Mesenchymal stem cell (in vitro differentiated cells and primary cell): ENCODE measurements around the gene COL4A2.

Experiments used
- DNase-seq: peaks from one replicate; pipeline ENCODE4 v3.0.0-alpha.2; 2013
- H2AFZ ChIP-seq: one replicate; pipeline ENCODE4 v1.6.1; 2013; ENCODE audit warnings: low read depth, mild to moderate bottlenecking, control low read depth, inconsistent platforms, low read length, moderate library complexity
- H2AK5ac ChIP-seq: 2 replicates; pipeline ENCODE4 v1.6.1; 2013; ENCODE audit warnings: low read length, moderate library complexity, mild to moderate bottlenecking, inconsistent platforms; ENCODE audit not compliant: severe bottlenecking
- H2BK120ac ChIP-seq: one replicate; pipeline ENCODE4 v1.6.1; 2013; ENCODE audit warnings: low read depth, mild to moderate bottlenecking, inconsistent platforms, low read length, moderate library complexity
- H2BK12ac ChIP-seq, 2 experiments: one replicate each; pipeline ENCODE4 v1.6.1; 2013; ENCODE audit warnings: inconsistent platforms in 2 of 2, low read length in 2 of 2, mild to moderate bottlenecking in 2 of 2, moderate library complexity in 2 of 2, control low read depth in 1 of 2
- H2BK15ac ChIP-seq: one replicate; pipeline ENCODE4 v1.6.1; 2013; ENCODE audit warnings: mild to moderate bottlenecking, low read depth, inconsistent platforms; ENCODE audit not compliant: poor library complexity, severe bottlenecking
- H2BK5ac ChIP-seq: 2 replicates; pipeline ENCODE4 v1.6.1; 2013; ENCODE audit warnings: low read depth, mild to moderate bottlenecking, low read length, control low read depth, inconsistent platforms; ENCODE audit not compliant: poor library complexity, severe bottlenecking
- H3K14ac ChIP-seq, 2 experiments: one replicate each; pipeline ENCODE4 v1.6.1; 2013; ENCODE audit warnings: inconsistent platforms in 2 of 2, low read length in 2 of 2, control low read depth in 1 of 2, mild to moderate bottlenecking in 1 of 2, moderate library complexity in 1 of 2
- H3K18ac ChIP-seq, 2 experiments: one replicate each; pipeline ENCODE4 v1.6.1; 2013; ENCODE audit warnings: inconsistent platforms in 2 of 2, low read length in 2 of 2, control low read depth in 1 of 2, low read depth in 1 of 2, mild to moderate bottlenecking in 1 of 2
- H3K23ac ChIP-seq, 2 experiments: one replicate each; pipeline ENCODE4 v1.6.1; 2013; ENCODE audit warnings: inconsistent platforms in 2 of 2, low read length in 2 of 2, mild to moderate bottlenecking in 2 of 2, moderate library complexity in 2 of 2, control low read depth in 1 of 2
- H3K27ac ChIP-seq: 2 replicates; pipeline ENCODE4 v1.5.1; 2013; ENCODE audit warnings: mild to moderate bottlenecking, moderate library complexity, low read length, control low read depth, inconsistent platforms; ENCODE audit not compliant: poor library complexity, severe bottlenecking
- H3K27me3 ChIP-seq, 2 experiments: 2 replicates each; pipeline versions ENCODE4 v1.6.1 to v1.7.0; 2013; ENCODE audit warnings: low read length in 2 of 2, mild to moderate bottlenecking in 2 of 2, moderate library complexity in 2 of 2, control low read depth in 1 of 2, inconsistent platforms in 1 of 2; ENCODE audit not compliant: control insufficient read depth in 1 of 2, insufficient read depth in 1 of 2
- H3K36me3 ChIP-seq, 2 experiments: 2 replicates each; pipeline versions ENCODE4 v1.6.1 to v1.7.0; 2013; ENCODE audit warnings: low read length in 2 of 2, control low read depth in 1 of 2, inconsistent platforms in 1 of 2, low read depth in 1 of 2, mild to moderate bottlenecking in 1 of 2; ENCODE audit not compliant: insufficient read depth in 2 of 2, control insufficient read depth in 1 of 2
- H3K4ac ChIP-seq, 2 experiments: one replicate each; pipeline ENCODE4 v1.6.1; 2013; ENCODE audit warnings: inconsistent platforms in 2 of 2, low read length in 2 of 2, mild to moderate bottlenecking in 2 of 2, moderate library complexity in 2 of 2, control low read depth in 1 of 2, low read depth in 1 of 2
- H3K4me1 ChIP-seq: 2 replicates; pipeline ENCODE4 v1.6.1; 2013; ENCODE audit warnings: low read depth, low read length, control low read depth; ENCODE audit not compliant: control insufficient read depth, insufficient read depth
- H3K4me2 ChIP-seq: 2 replicates; pipeline ENCODE4 v1.6.1; 2013; ENCODE audit warnings: low read length, mild to moderate bottlenecking, inconsistent platforms; ENCODE audit not compliant: poor library complexity, severe bottlenecking
- H3K4me3 ChIP-seq, 2 experiments: 2 replicates each; pipeline versions ENCODE4 v1.5.1 to v1.7.0; 2013; ENCODE audit warnings: low read length in 2 of 2, mild to moderate bottlenecking in 2 of 2, control low read depth in 1 of 2, low read depth in 1 of 2; ENCODE audit not compliant: insufficient read depth in 1 of 2
- H3K79me1 ChIP-seq: replicated peaks from 2 replicates; pipeline ENCODE4 v1.6.1; 2013; ENCODE audit warnings: mild to moderate bottlenecking, control low read depth, low read length, inconsistent platforms; ENCODE audit not compliant: poor library complexity, severe bottlenecking
- H3K9ac ChIP-seq: 2 replicates; pipeline ENCODE4 v1.7.0; 2013; ENCODE audit warnings: mild to moderate bottlenecking, low read length, moderate library complexity
- H3K9me3 ChIP-seq: 2 replicates; pipeline ENCODE4 v1.7.0; 2013; ENCODE audit warnings: mild to moderate bottlenecking, low read length; ENCODE audit not compliant: control insufficient read depth
- H4K8ac ChIP-seq: one replicate; pipeline ENCODE4 v1.6.1; 2013; ENCODE audit warnings: inconsistent platforms, mild to moderate bottlenecking, low read length, moderate library complexity
- H4K91ac ChIP-seq: one replicate; pipeline ENCODE4 v1.6.1; 2013; ENCODE audit warnings: mild to moderate bottlenecking, low read length, inconsistent platforms
- WGBS: methylation state at CpG from one replicate; pipeline ENCODE4 v1.1.7; 2013; ENCODE audit warnings: mixed read lengths; 5-methylcytosine and 5-hydroxymethylcytosine counted together

Gene COL4A2

DNA sequence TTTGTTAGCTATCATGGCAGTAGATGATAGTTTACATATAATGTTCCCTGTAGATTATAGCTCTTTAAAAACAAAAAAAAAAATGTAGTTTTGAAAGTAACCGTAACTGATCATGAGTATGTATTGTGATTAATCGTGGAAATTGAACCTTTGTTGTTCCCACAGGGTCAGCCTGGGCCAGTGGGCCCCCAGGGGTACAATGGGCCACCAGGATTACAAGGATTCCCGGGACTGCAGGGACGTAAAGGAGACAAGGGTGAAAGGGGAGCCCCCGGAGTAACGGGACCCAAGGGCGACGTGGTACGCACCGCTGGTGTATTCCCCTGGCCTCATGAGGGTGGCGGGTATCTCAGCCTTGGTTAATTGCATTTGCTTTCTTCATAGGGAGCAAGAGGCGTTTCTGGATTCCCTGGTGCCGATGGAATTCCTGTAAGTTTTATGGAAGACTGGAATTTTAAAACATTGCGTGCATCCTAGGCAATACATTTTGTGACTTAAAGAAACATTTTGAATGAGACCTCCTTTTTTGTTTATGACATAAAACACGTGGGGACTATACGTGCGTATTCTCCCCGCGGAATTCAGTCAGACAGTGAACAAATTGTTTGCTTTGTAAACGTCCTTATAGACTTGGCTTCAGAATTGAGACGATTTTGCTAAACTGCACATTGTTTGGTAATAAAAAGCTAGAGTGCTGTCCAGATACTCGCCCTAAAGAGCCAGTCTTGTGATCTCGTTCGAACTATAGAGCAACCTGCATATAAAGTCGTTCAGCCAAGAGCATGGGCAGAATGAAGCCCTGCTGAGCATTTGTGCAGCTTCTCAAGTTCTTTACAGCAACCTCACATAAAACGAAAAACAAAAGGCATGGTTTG lies 117.7 kb downstream of the COL4A2 start:
- H4K91ac ChIP-seq = peak overlapping the region; percentile 20
- peak overlapping the region; percentile 23 for H2BK120ac ChIP-seq
- H2AFZ ChIP-seq = no peak overlapping the region
- H2BK5ac ChIP-seq = peak overlapping the region; percentile 4
- peaks cover 14% of the 10 kb centered on the region for H3K79me1 ChIP-seq
- no peak overlapping the region for H2BK15ac ChIP-seq
- peak overlapping the region; percentile 79 for H3K27ac ChIP-seq
- no peak overlapping the region for H3K9ac ChIP-seq
- peak overlapping the region; percentile 3 to 91 for H3K4ac ChIP-seq
- H2AK5ac ChIP-seq = peak overlapping the region; percentile 4
- H3K4me3 ChIP-seq = no peak overlapping the region
- WGBS = 37% methylated on average over 24 of the region's 26 CpGs
- H3K4me2 ChIP-seq = no peak overlapping the region
- H3K14ac ChIP-seq = peak overlapping the region in 1 of 2 experiments; percentile 63
- H3K23ac ChIP-seq = no peak overlapping the region
- no peaks in the 10 kb centered on the region for H3K9me3 ChIP-seq
- H3K27me3 ChIP-seq = no peaks in the 10 kb centered on the region
- H4K8ac ChIP-seq = peak overlapping the region; percentile 41
- peak overlapping the region in 1 of 2 experiments; percentile 92 for H2BK12ac ChIP-seq
- H3K4me1 ChIP-seq = peaks cover 28% of the 10 kb centered on the region
- peak overlapping the region; percentile 19 to 88 for H3K18ac ChIP-seq
- H3K36me3 ChIP-seq = peaks cover 13 to 29% of the 10 kb centered on the region in 2 experiments
- DNase-seq = peak; percentile 94

DNA sequence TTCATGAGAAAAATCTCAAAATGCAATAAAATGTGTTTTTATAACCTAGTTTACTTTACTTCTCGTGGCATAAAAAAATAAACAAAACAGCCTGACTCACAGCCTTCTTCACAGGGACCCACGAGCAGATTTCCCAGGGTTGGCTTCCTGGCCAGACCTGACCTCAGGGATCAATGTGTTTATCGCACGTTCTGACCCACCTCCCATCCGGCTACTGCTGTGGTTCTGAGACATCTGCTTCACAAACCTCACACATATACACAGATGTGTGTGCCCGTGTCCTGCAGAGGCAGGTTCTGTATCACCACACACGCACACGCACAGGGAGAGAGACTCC lies 118.3 kb downstream of the COL4A2 start:
- peak; percentile 97 for DNase-seq
- Histone ChIP-seq H3K4me3 (no peak overlapping the region), H3K9me3 (no peaks in the 10 kb centered on the region), H2AFZ (no peak overlapping the region), H4K8ac (peak overlapping the region; percentile 54), H3K18ac (peak overlapping the region; percentile 75 to 84), H2BK120ac (no peak overlapping the region), H2AK5ac (peak overlapping the region; percentile 43), H3K27me3 (no peaks in the 10 kb centered on the region), H2BK12ac (peak overlapping the region in 1 of 2 experiments; percentile 80), H3K23ac (peak overlapping the region in 1 of 2 experiments; percentile 50), H3K79me1 (peaks cover 10% of the 10 kb centered on the region), H2BK5ac (no peak overlapping the region), H3K4me1 (peaks cover 24% of the 10 kb centered on the region), H3K4me2 (peak overlapping the region; percentile 6), H3K27ac (peak overlapping the region; percentile 79), H3K4ac (peak overlapping the region in 1 of 2 experiments; percentile 24), H3K36me3 (peaks cover 16 to 33% of the 10 kb centered on the region in 2 experiments), H4K91ac (peak overlapping the region; percentile 8), H2BK15ac (no peak overlapping the region), H3K9ac (no peak overlapping the region), H3K14ac (peak overlapping the region in 1 of 2 experiments; percentile 53)
- WGBS = 20% methylated on average over 8 of the region's 8 CpGs

DNA sequence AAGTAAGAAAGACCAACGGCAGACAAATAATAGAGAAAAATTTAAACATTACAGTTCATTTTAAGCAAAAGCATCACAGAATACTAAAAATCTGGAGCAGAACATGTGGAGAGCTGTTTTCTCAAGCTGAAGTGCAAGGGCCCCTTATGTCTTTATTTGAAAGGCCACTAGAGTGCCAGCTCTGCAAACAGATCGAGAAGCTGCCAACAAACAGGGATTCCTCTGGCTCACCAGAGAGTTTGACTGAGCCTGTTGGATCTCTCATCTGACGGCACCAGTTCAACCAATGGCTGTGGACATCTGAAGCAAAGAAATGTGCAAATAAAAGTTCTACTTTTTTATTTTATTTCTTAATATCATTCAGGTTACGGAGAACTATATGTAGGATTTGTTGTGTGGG lies 119.7 kb downstream of the COL4A2 start:
- H3K4ac ChIP-seq = no peak overlapping the region
- no peak overlapping the region for H3K18ac ChIP-seq
- H3K27me3 ChIP-seq = no peaks in the 10 kb centered on the region
- no peak overlapping the region for H3K27ac ChIP-seq
- no peak overlapping the region for H3K14ac ChIP-seq
- no peak overlapping the region for H3K4me2 ChIP-seq
- H3K23ac ChIP-seq = no peak overlapping the region
- no peak overlapping the region for H2BK12ac ChIP-seq
- H3K4me1 ChIP-seq = peaks cover 17% of the 10 kb centered on the region
- no peak overlapping the region for H4K8ac ChIP-seq
- H2AFZ ChIP-seq = no peak overlapping the region
- no peak overlapping the region for H3K9ac ChIP-seq
- H3K9me3 ChIP-seq = no peaks in the 10 kb centered on the region
- no peak for DNase-seq
- no peak overlapping the region for H2BK15ac ChIP-seq
- H2BK120ac ChIP-seq = no peak overlapping the region
- H2AK5ac ChIP-seq = no peak overlapping the region
- peaks cover 10% of the 10 kb centered on the region for H3K79me1 ChIP-seq
- H4K91ac ChIP-seq = no peak overlapping the region
- peaks cover 24 to 46% of the 10 kb centered on the region in 2 experiments for H3K36me3 ChIP-seq
- H3K4me3 ChIP-seq = no peak overlapping the region
- WGBS = 95% methylated on average over 2 of the region's 4 CpGs
- H2BK5ac ChIP-seq = no peak overlapping the region

DNA sequence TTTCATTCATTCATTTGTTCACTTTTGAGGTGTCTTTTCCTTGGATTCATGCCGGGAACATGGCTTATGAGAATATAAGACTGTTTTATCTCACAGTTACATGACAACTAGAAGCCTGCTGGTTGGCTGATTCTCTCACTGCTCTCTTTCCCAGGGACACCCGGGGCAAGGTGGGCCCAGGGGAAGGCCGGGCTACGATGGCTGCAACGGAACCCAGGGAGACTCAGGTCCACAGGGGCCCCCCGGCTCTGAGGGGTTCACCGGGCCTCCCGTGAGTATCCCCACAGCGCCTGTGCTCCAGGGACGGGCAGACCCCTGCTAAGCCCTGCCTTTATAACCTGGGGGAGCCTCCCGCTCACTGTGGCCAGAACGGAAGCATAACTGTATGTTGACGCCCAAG lies 121.2 kb downstream of the COL4A2 start:
- Histone ChIP-seq H2AK5ac (no peak overlapping the region), H2AFZ (no peak overlapping the region), H3K9me3 (no peaks in the 10 kb centered on the region), H2BK120ac (no peak overlapping the region), H3K9ac (no peak overlapping the region), H3K36me3 (peaks cover 34 to 54% of the 10 kb centered on the region in 2 experiments), H2BK12ac (no peak overlapping the region), H3K4me3 (no peak overlapping the region), H4K8ac (no peak overlapping the region), H3K27me3 (no peaks in the 10 kb centered on the region), H3K79me1 (peaks cover 15% of the 10 kb centered on the region), H3K4me2 (no peak overlapping the region), H3K4ac (no peak overlapping the region), H4K91ac (no peak overlapping the region), H2BK5ac (no peak overlapping the region), H3K18ac (peak overlapping the region in 1 of 2 experiments; percentile 63), H3K14ac (peak overlapping the region in 1 of 2 experiments; percentile 11), H2BK15ac (no peak overlapping the region), H3K4me1 (peaks cover 16% of the 10 kb centered on the region), H3K27ac (no peak overlapping the region), H3K23ac (no peak overlapping the region)
- DNase-seq = no peak
- WGBS = 96% methylated on average over 13 of the region's 13 CpGs
